ENCODE measurements around the gene TAOK1.

TAOK1 gene

GRCh38 chr17:29379084-29379991, 10.8 kb upstream of the TAOK1 start:
- no peak for DNase-seq (ENCODE audit: low read depth)

- DNase-seq (ENCODE audit: low read depth), result no peak
Observed at GRCh38 chr17:29383686-29384085, 6.5 kb upstream of the TAOK1 start.

- DNase-seq (ENCODE audit: low read depth), result no peak
Observed at GRCh38 chr17:29384901-29385300, 5.3 kb upstream of the TAOK1 start.

GRCh38 chr17:29386760-29387159, 3.4 kb upstream of the TAOK1 start:
- no peak for DNase-seq (ENCODE audit: low read depth)

- DNase-seq (ENCODE audit: low read depth), result no peak
Observed at GRCh38 chr17:29388937-29389336, 1.2 kb upstream of the TAOK1 start.

GRCh38 chr17:29390851-29391631, 878 bp downstream of the TAOK1 start:
- DNase-seq (ENCODE audit: low read depth), result no peak

GRCh38 chr17:29393436-29393835, 3.3 kb downstream of the TAOK1 start:
- no peak for DNase-seq (ENCODE audit: low read depth)

GRCh38 chr17:29394761-29395160, 4.6 kb downstream of the TAOK1 start:
- DNase-seq (ENCODE audit: low read depth), result no peak

- no peak for DNase-seq (ENCODE audit: low read depth)
Observed at GRCh38 chr17:29396066-29396465, 5.9 kb downstream of the TAOK1 start.

- DNase-seq (ENCODE audit: low read depth), result no peak
Observed at GRCh38 chr17:29399634-29400033, 9.5 kb downstream of the TAOK1 start.

- DNase-seq (ENCODE audit: low read depth), result no peak
Observed at GRCh38 chr17:29400818-29401217, 10.7 kb downstream of the TAOK1 start.

GRCh38 chr17:29401258-29401657, 11.1 kb downstream of the TAOK1 start:
- no peak for DNase-seq (ENCODE audit: low read depth)

- no peak for DNase-seq (ENCODE audit: low read depth)
Observed at GRCh38 chr17:29407856-29408255, 17.7 kb downstream of the TAOK1 start.

GRCh38 chr17:29409963-29410362, 19.8 kb downstream of the TAOK1 start:
- DNase-seq (ENCODE audit: low read depth), result no peak

- DNase-seq (ENCODE audit: low read depth), result no peak
Observed at GRCh38 chr17:29412780-29413565, 22.8 kb downstream of the TAOK1 start.

GRCh38 chr17:29420128-29420527, 30.0 kb downstream of the TAOK1 start:
- no peak for DNase-seq (ENCODE audit: low read depth)

- DNase-seq (ENCODE audit: low read depth), result no peak
Observed at GRCh38 chr17:29430275-29430674, 40.1 kb downstream of the TAOK1 start.

GRCh38 chr17:29433541-29433940, 43.4 kb downstream of the TAOK1 start:
- no peak for DNase-seq (ENCODE audit: low read depth)

- DNase-seq (ENCODE audit: low read depth), result no peak
Observed at GRCh38 chr17:29434550-29434949, 44.4 kb downstream of the TAOK1 start.

- no peak for DNase-seq (ENCODE audit: low read depth)
Observed at GRCh38 chr17:29442451-29442850, 52.3 kb downstream of the TAOK1 start.

GRCh38 chr17:29443041-29443739, 53.0 kb downstream of the TAOK1 start:
- DNase-seq (ENCODE audit: low read depth), result no peak

- no peak for DNase-seq (ENCODE audit: low read depth)
Observed at GRCh38 chr17:29444589-29444988, 54.4 kb downstream of the TAOK1 start.

Measured in T-helper 22 cell (primary cell).